ENCODE results near the gene CCNF. TPM values are rescaled to one million over a fixed set of nuclear protein-coding genes. Genes with fewer than 3 reads are reported as not detected.

CCNF gene
- 85.7 and 196 TPM in 2 replicates for total RNA-seq (2011; cell fraction: chromatin; rRNA removed; ENCODE audit: low replicate concordance)
- 118 and 124 TPM in 2 replicates for total RNA-seq (2011; cell fraction: nucleolus; rRNA removed)
- 119 and 147 TPM in 2 replicates for total RNA-seq (2011; cell fraction: nucleoplasm; rRNA removed)
- total RNA-seq (2014; rRNA removed) = 46.2 and 66.4 TPM in 2 replicates
- 26.2 and 29.5 TPM in 2 replicates for total RNA-seq (2014; rRNA removed; fragmentation: Illumina TruSeq; extraction: Trizol)
- 34.2 and 36.9 TPM in 2 replicates for total RNA-seq (2015; rRNA removed; fragmentation: Illumina TruSeq; extraction: Trizol)
- 62.9 and 70.1 TPM in 2 replicates for total RNA-seq (2021)
- 18.5 and 18.8 TPM in 2 replicates for polyA plus RNA-seq (2011; rRNA removed)
- 23.2 and 35.3 TPM in 2 replicates for polyA plus RNA-seq (2011; cell fraction: cytosol; rRNA removed)
- 34.8 and 58.2 TPM in 2 replicates for polyA plus RNA-seq (2011; cell fraction: nucleus; rRNA removed)
- polyA plus RNA-seq (2012) = 35.0 and 35.7 TPM in 2 replicates
- polyA plus RNA-seq (2014; fragmentation: Illumina TruSeq; extraction: Trizol) = 30.8 and 43.5 TPM in 2 replicates
- 1 to 10 TPM; 4.1 to 5.4 TPM for polyA plus RNA-seq (2014; fragmentation: Nextera tagmentation; extraction: Ambion mirVana)
- 24.6 and 28.5 TPM in 2 replicates for polyA plus RNA-seq (2014; rRNA removed)
- polyA minus RNA-seq (2011; rRNA and poly(A)+ RNA removed) = 39.0 and 67.5 TPM in 2 replicates
- 65.5 and 70.9 TPM in 2 replicates for polyA minus RNA-seq (2011; cell fraction: cytosol; rRNA and poly(A)+ RNA removed)
- polyA minus RNA-seq (2011; cell fraction: nucleus; rRNA and poly(A)+ RNA removed) = 35.1 and 42.3 TPM in 2 replicates
- percentile 71 among the genes with signal in this experiment for Bru-seq, nascent RNA
- BruChase-seq, experiment 1, labeled RNA remaining after a 2-hour chase = percentile 73 among the genes with signal in this experiment
- percentile 78 among the genes with signal in this experiment for BruChase-seq, experiment 2, labeled RNA remaining after a 6-hour chase
- long read RNA-seq, experiment 1, full-length matches to known transcripts = 13 of 310 reads
- long read RNA-seq, experiment 1, partial matches to known transcripts = 285 of 310 reads
- long read RNA-seq, experiment 1, other reads (novel, unspliced or antisense) = 12 of 310 reads
- long read RNA-seq, experiment 2, full-length matches to known transcripts = 9 of 55 reads
- long read RNA-seq, experiment 2, partial matches to known transcripts = 8 of 55 reads
- long read RNA-seq, experiment 2, other reads (novel, unspliced or antisense) = 38 of 55 reads
- long read RNA-seq, experiment 3, full-length matches to known transcripts = 24 of 54 reads
- long read RNA-seq, experiment 3, partial matches to known transcripts = 10 of 54 reads
- long read RNA-seq, experiment 3, other reads (novel, unspliced or antisense) = 20 of 54 reads

- peak within 1 kb of the TSS; percentile 99 for H3K9ac ChIP-seq (ENCODE audit: insufficient read depth in 1 of 2, low read depth in 2 of 2, low read length in 2 of 2)
- no TSS peak for BruUV-seq (replicated peaks)
- peaks cover 44% of the 10 kb centered on the region for H3K79me2 ChIP-seq (ENCODE audit: control insufficient read depth, insufficient read depth, low read length)
- peak; percentile 93 for ATAC-seq
- H3K4me1 ChIP-seq (replicated peaks in 1 of 2; ENCODE audit: control insufficient read depth in 2 of 2, insufficient read depth in 2 of 2, low read length in 2 of 2) = peaks cover 21 to 34% of the 10 kb centered on the region in 2 experiments; a peak in 4 of 5 replicates
- H3K9me3 ChIP-seq (replicated peaks; ENCODE audit: control insufficient read depth, insufficient read depth, low read depth, low read length) = no peaks in the 10 kb centered on the region
- peak; percentile 98 to 100 (median 98) for DNase-seq (ENCODE audit: extremely low read depth in 1 of 4, low spot score in 3 of 4)
- peak within 1 kb of the TSS; percentile 94 for H3K4me2 ChIP-seq (ENCODE audit: insufficient read depth, low read length)
- H3K9me1 ChIP-seq (ENCODE audit: control insufficient read depth, insufficient read depth, low read length) = no peaks in the 10 kb centered on the region
- no peaks in the 10 kb centered on the region for H3K27me3 ChIP-seq (ENCODE audit: control insufficient read depth in 2 of 2, insufficient read depth in 2 of 2, low read length in 2 of 2)
- H3K27ac ChIP-seq (ENCODE audit: extremely low read depth, low read depth, low read length) = peak within 1 kb of the TSS; percentile 98
- FAIRE-seq = peak; percentile 85
- no peaks in the 10 kb centered on the region; the same call in none of the 2 replicates for H4K20me1 ChIP-seq (replicated peaks; ENCODE audit: control insufficient read depth, insufficient read depth, low read length)
- ChIA-PET POLR2A (interaction anchor here (0.9 to 2.8 kb wide), 9 partner anchors 11 to 274 kb away, joined by 3 to 17 read pairs (median 4); partner anchors contain the start of genes AMDHD2 and TRAF7), CTCF (ENCODE audit: low intra/inter-chr PET ratio) (interaction anchor here (0.6 to 3.8 kb wide), 4 partner anchors 11 to 446 kb away, joined by 3 to 17 read pairs (median 8); partner anchors contain the start of gene ABCA3)
- 2% methylated on average over 52 of the region's 103 CpGs for WGBS (ENCODE audit: insufficient coverage, low coverage, missing lambda C conversion rate)
- H3K36me3 ChIP-seq (ENCODE audit: control insufficient read depth, insufficient read depth, low read length) = peaks cover 41% of the 10 kb centered on the region
- in situ Hi-C loops (cut with MboI) (no loop called here), intact Hi-C loops (cut with micrococcal nuclease) (loop anchor here (2.0 kb wide), 2 partner anchors 72 to 132 kb away; no protein-coding TSS in a partner anchor)
- H3K4me3 ChIP-seq = peak within 1 kb of the TSS; percentile 93
- peak within 1 kb of the TSS; percentile 96 for H2AFZ ChIP-seq (ENCODE audit: low read depth, low read length)
- TF ChIP-seq NFATC3 (IDR thresholded peaks at IDR 0.05) = no peak
- TF ChIP-seq FOS (IDR thresholded peaks at IDR 0.05; ENCODE audit: extremely low read depth, insufficient read length) = peak; percentile 89
- TF ChIP-seq NFE2L1 (tag; IDR thresholded peaks at IDR 0.05; ENCODE audit: borderline replicate concordance, low read depth) = no peak
- TF ChIP-seq BRD4 (IDR thresholded peaks at IDR 0.05) = no peak
- peak; percentile 31; the same call in 1 of the 2 replicates for TF ChIP-seq ZNF311 (CRISPR knock-in tag; IDR thresholded peaks at IDR 0.05)
- 0 out of 2 replicates have a peak, but pooled peaks have one; percentile 38 for TF ChIP-seq RREB1 (CRISPR knock-in tag; IDR thresholded peaks at IDR 0.05)
- peak; percentile 67; the same call in 1 of the 2 replicates for TF ChIP-seq PHF8 (IDR thresholded peaks at IDR 0.05; ENCODE audit: borderline replicate concordance, low read length)
- no peak for TF ChIP-seq GATA2 (CRISPR knock-in tag; IDR thresholded peaks at IDR 0.05)
- TF ChIP-seq ZNF436 (CRISPR knock-in tag; IDR thresholded peaks at IDR 0.05) = no peak
- no peak for TF ChIP-seq NR1H2 (CRISPR knock-in tag; IDR thresholded peaks at IDR 0.05)
These were observed at the start of gene CCNF for GRCh38 chr16:2429034-2429770. TSS of gene CCNF (plus strand) at chr16:2429447. CDS start at chr16:2429482, 35 bp downstream.

Measured in K562 (cell line).